GM19035 (cell line): ENCODE data around the gene SEMA5B.

Source experiments
- ATAC-seq: cut with Tn5 transposase; IDR thresholded peaks from one replicate; pipeline ENCODE4 v1.9.1; 2021; ENCODE audit not compliant: unreplicated experiment

The SEMA5B gene

GRCh38 chr3:122929188-122930062 lies 98.1 kb downstream of the SEMA5B start:
- ATAC-seq = no peak

GRCh38 chr3:122928396-122929187 lies 99.0 kb downstream of the SEMA5B start:
- no peak for ATAC-seq

GRCh38 chr3:122927726-122928125 lies 99.8 kb downstream of the SEMA5B start:
- ATAC-seq = no peak

- no peak for ATAC-seq
These were observed 100.8 kb downstream of the SEMA5B start for GRCh38 chr3:122926811-122927210.

GRCh38 chr3:122926322-122926721 lies 101.2 kb downstream of the SEMA5B start:
- no peak for ATAC-seq

DNA sequence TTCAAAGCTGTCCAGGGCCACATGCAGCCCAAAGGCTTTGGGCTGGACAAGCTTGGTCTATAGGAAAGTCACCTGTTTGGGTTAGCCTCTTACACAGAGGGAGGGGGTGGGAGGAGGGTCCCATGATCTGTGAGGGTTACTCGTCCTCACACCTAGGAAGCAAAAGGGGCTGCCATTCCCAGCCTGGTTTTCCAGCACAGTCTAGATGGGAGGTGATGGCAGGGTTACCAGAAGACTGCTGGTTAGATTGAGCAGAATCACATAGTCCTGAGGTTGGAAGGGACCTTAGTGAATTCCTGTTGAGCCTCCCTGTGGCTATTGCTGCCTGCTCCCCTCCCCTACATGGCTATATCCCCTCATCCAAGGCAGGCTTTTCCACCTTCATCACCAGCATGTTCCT lies 101.8 kb downstream of the SEMA5B start:
- ATAC-seq = no peak

GRCh38 chr3:122924056-122924455 lies 103.5 kb downstream of the SEMA5B start:
- ATAC-seq = no peak

DNA sequence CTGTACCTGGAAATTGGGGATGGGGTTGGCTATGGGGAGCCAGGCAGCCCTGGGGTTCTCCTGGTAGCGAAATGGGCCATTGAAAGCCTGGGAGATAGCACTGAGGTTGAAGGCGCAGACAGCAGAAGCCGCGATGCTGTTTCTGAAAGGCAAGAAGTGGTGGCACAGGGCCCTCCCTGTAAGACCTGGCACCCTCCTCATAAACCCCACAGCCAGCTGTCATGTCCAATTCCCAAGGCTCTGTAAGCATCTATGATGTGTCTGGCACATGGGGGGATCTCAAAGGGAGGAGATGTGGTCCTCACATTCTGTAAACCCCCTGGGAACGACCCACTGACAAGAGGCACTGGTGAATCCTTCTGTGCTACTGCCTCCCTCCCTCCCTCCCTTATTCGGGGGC lies 104.0 kb downstream of the SEMA5B start:
- ATAC-seq = no peak

- no peak for ATAC-seq
These were observed 105.5 kb downstream of the SEMA5B start for GRCh38 chr3:122921791-122922651.

GRCh38 chr3:122920986-122921385 lies 106.6 kb downstream of the SEMA5B start:
- no peak for ATAC-seq

DNA sequence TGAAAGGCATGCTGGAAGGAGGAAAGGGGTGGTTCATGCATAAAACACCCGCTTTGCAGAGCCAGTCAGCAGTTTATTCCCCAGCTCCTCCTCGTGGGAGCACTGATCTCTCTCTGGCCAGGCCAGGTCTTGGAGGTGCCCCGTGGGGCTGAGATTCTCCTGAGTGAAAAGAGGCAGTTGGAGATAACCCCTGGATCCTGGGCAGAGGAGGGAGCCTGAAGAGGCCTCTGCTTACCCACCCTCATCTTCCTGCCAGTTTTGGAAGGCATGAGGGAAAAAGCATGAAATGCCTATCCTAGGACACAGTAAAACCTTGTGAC lies 108.3 kb downstream of the SEMA5B start:
- no peak for ATAC-seq

DNA sequence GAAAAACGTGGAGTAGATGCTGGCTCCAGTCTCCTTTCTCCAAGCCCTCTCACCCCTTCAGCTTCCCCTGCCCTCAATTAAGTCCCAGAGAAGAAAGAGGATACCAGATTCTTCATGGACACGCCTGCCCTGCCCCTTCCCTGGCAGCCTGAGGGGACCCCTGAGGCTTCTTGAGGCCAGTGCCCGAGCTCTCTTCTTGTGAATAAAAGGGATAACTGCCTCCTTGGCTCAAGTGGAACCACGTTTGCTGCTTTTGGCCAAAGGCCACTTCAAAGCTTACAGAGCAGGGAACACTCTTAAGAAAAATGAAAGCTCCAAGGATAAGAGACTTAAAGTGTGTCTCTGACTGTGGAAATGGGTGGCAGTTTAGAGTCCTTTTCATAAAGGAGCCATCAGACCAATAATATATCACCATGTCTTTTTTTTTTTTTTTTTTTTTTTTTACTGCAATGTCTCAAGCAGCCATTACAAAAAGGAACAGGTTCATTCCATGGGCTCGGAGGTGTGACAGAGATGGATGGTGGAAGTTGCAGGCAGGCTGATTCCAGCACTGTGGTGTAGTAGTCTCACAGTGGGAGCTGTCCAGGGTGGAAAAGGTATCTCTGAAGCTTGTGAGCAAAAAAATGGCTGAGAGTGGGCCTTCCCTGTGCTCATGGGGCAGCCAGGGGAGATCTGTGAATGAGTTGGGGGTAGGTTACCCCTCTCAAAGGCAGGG lies 108.8 kb downstream of the SEMA5B start:
- no peak for ATAC-seq

DNA sequence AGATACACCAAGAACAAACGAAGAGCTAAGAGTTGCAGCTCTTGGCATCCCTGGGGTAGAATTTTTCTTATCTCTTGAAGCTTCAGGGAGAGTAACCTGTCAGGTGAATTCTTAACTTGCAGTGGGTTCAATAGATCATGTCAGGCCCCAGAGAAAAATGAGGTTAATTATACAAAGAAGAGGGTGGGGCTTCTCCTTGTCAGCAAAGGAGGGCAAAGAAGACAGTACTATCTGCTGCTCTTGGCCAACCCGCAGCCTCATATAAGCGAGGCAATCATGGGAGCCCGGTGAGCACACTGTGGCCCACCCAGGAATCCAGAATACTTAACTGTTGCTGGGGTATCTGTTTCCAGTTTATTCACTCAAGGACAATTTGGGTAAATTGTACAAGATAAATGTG lies 110.2 kb downstream of the SEMA5B start:
- no peak for ATAC-seq

DNA sequence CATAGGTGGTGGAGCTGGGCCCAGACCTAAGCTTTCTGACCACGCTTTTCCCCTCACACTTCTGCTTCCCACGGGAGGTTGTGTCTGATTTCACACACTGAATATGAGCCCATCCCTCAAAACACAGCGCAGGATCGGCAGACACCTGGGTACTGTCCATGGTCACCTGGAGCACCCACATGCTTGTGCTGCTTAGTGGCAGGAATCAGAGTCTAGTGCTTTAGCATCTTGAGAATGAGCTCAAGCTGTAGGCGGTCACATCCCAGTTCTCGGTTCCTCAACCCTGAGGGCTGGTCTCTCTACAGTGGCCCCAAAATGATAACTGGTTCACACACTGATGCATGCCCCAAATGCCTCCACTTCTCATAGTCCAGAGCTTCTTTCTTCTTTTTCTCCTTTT lies 111.0 kb downstream of the SEMA5B start:
- no peak for ATAC-seq

DNA sequence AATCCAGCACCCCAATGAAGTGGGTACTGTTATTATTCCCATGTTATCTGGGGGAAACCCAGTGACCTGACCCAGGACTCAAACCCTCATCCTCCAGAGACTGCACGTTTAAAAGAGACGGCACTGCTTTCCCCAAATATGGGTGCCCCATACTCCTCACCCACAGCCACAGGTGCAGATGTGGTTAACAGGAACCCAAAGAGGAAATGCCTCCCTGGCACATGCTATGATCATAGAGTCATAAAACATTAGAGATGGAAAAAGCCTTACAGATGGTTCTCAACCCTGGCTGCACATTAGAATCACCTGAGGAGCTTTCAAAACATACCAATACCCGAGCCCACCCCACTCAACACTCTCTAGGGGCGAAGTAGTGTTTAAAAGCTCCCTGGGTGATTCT lies 111.5 kb downstream of the SEMA5B start:
- ATAC-seq = no peak

GRCh38 chr3:122915300-122916055 lies 112.1 kb downstream of the SEMA5B start:
- ATAC-seq = no peak

- no peak for ATAC-seq
These were observed 113.9 kb downstream of the SEMA5B start for GRCh38 chr3:122913539-122914100.

GRCh38 chr3:122912772-122913538 lies 114.6 kb downstream of the SEMA5B start:
- no peak for ATAC-seq

DNA sequence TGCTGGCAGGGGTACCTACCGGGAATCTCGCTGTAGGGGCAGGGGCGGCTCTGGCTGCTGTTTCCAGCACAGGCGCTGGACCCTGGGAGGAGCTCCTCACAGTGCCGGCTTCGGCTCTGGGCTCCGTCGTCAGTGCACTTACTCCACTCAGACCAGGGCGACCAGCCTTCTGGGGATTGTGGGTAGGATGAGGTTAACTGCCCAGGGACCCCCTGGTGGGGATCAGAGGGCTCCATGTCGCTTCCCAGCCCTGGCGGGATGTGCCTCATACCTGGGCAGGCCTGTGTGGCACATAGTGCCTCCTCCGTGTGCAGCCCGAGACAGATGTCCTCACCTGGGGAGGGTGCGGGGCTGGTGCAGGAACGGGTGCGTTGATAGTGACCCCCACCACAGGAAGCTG lies 115.7 kb downstream of the SEMA5B start:
- ATAC-seq = no peak
